Common myeloid progenitor, CD34-positive (primary cell): ENCODE results near the gene GMNC. TPM values are rescaled to one million over a fixed set of nuclear protein-coding genes. Genes with fewer than 3 reads are reported as not detected.

ENCODE experiments used
- CTCF ChIA-PET: fragments of 350-600 bp; sonication (Branson Sonifier 250); formaldehyde crosslinking; loops from one replicate; lab custom pipeline; 2021; ENCODE audit warnings: antibody characterized with exemption; lab: Charles Lee
- POLR2A ChIA-PET: fragments of 350-600 bp; sonication (Branson Sonifier 250); formaldehyde crosslinking; loops from one replicate; lab custom pipeline; 2021; ENCODE audit warnings: antibody characterized with exemption; lab: Charles Lee
- DNase-seq, 3 donors: peaks; one replicate each; pipeline versions ENCODE4 v3.0.0 to v3.0.0-alpha.2; 2013
- H3K27ac ChIP-seq, 2 experiments: 1 replicate in 1 of 2; 2 replicates in 1 of 2; pipeline ENCODE4 v1.7.0; 2013; ENCODE audit warnings: inconsistent platforms in 2 of 2, low read length in 2 of 2, mild to moderate bottlenecking in 2 of 2, low read depth in 1 of 2, moderate library complexity in 1 of 2; ENCODE audit not compliant: severe bottlenecking in 2 of 2, insufficient read depth in 1 of 2, poor library complexity in 1 of 2
- H3K27me3 ChIP-seq, 5 experiments: replicated peaks in 2 of 5; 1 replicate in 3 of 5; 2 replicates in 2 of 5; pipeline versions ENCODE4 v1.6.1 to v1.7.0; 2013; ENCODE audit warnings: low read length in 4 of 5, mild to moderate bottlenecking in 2 of 5, moderate library complexity in 2 of 5, inconsistent platforms in 1 of 5; ENCODE audit not compliant: insufficient read depth in 5 of 5, control insufficient read depth in 4 of 5
- H3K36me3 ChIP-seq, 4 experiments: 1 replicate in 2 of 4; 2 replicates in 2 of 4; pipeline versions ENCODE4 v1.6.1 to v1.7.0; 2013; ENCODE audit warnings: low read length in 3 of 4, control low read depth in 1 of 4, mild to moderate bottlenecking in 1 of 4; ENCODE audit not compliant: control insufficient read depth in 4 of 4, insufficient read depth in 4 of 4
- H3K4me1 ChIP-seq, 4 experiments: 1 replicate in 3 of 4; 2 replicates in 1 of 4; pipeline versions ENCODE4 v1.6.1 to v1.7.1; 2013; ENCODE audit warnings: low read length in 3 of 4, mild to moderate bottlenecking in 3 of 4, control low read depth in 1 of 4, inconsistent platforms in 1 of 4, moderate library complexity in 1 of 4; ENCODE audit not compliant: control insufficient read depth in 4 of 4, insufficient read depth in 4 of 4; ENCODE audit errors: control extremely low read depth in 1 of 4
- H3K4me3 ChIP-seq, 7 experiments: 1 replicate in 4 of 7; 2 replicates in 3 of 7; pipeline versions ENCODE4 v1.5.1 to v1.7.0; 2013; ENCODE audit warnings: mild to moderate bottlenecking in 7 of 7, low read length in 6 of 7, moderate library complexity in 6 of 7, inconsistent platforms in 2 of 7, low read depth in 2 of 7, control low read depth in 1 of 7; ENCODE audit not compliant: insufficient read depth in 4 of 7, control insufficient read depth in 1 of 7; ENCODE audit errors: extremely low read depth in 1 of 7
- H3K9me3 ChIP-seq, 5 experiments: 1 replicate in 4 of 5; 2 replicates in 1 of 5; pipeline versions ENCODE4 v1.6.1 to v1.7.1; 2013; ENCODE audit warnings: low read length in 4 of 5, mild to moderate bottlenecking in 2 of 5, inconsistent platforms in 1 of 5, low read depth in 1 of 5, moderate library complexity in 1 of 5; ENCODE audit not compliant: control insufficient read depth in 4 of 5, insufficient read depth in 2 of 5; ENCODE audit errors: control extremely low read depth in 1 of 5
- WGBS: methylation state at CpG from one replicate; pipeline ENCODE4 v1.1.5; 2013; ENCODE audit not compliant: insufficient coverage; 5-methylcytosine and 5-hydroxymethylcytosine counted together
- polyA plus RNA-seq: library from polyadenylated mRNA; unstranded; fragments of 120-200 nt; gene quantifications from one replicate; pipeline ENCODE4 v1.2.1, GENCODE V29; 2013

Gene GMNC, protein sequence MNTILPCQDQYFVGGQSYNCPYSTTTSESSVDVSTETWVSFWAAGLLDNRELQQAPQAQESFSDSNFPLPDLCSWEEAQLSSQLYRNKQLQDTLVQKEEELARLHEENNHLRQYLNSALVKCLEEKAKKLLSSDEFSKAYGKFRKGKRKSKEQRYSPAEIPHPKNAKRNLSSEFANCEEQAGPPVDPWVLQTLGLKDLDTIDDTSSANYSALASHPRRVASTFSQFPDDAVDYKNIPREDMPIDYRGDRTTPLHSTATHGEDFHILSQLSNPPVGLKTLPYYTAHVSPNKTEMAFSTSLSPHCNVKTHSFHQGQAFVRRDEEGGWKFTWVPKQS
- not detected for polyA plus RNA-seq

DNA sequence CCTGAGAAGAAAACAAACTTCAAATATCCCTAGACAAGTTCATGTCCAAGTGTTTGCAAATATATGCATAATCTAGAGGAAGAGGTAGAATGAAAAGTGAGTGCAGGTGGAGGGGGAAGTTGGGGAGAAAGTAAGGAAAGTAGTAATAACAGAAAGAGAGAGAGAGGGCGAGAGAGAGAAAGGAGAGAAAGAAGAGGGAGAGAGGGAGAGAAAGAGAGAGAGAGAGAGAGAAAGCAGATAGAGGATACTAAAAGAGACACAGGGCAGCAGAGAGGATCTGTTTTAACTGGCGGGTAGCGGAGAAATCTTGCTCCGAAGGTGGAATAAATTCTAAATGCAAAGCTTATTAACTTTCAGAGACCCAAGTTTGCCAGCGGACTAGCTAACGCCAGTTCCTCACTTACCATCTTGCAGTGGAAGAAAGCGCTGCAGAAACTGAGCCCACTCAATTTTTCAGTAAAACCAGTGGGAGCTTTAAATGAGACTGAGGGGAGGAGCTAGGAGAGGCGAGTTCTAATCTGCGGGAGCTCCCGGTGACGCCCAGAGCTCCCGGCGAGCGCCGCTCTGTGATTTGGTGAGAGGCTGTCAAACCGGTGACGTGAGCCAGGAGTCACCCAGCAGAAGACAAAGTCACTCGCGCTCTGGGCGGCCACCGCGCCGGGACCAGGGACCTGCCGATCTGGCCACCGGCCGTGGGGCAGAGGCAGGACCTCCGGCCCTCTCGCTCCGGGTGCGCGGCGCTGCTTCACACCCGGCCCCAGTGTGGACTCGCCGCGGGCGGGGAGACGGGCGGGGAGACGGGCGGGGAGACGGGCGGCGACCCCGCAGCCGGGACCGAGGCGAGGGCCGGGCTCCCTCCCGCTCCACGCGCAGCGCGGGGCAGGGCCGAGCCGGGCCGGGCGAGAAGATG is at the start of gene GMNC:
Gene GMNC, minus strand, starts transcription at position 486 of the 910 bp plus-strand sequence. Its CDS starts 79 bp downstream, at position 407.
- H3K9me3 ChIP-seq = no peaks in the 10 kb centered on the region
- peaks cover 0 to 10% (median 6%) of the 10 kb centered on the region in 4 experiments for H3K4me1 ChIP-seq
- H3K27ac ChIP-seq = no peak within 1 kb of the TSS
- H3K4me3 ChIP-seq = peak within 1 kb of the TSS; percentile 6 to 72 (median 57)
- DNase-seq = peak; percentile 35 to 66 (median 61)
- CTCF ChIA-PET = interaction anchor here (0.8 to 1.7 kb wide), 3 partner anchors 22 to 189 kb away, joined by 3 to 5 read pairs (median 5); no protein-coding TSS in a partner anchor
- H3K27me3 ChIP-seq = peaks cover 9 to 62% (median 44%) of the 10 kb centered on the region in 5 experiments
- POLR2A ChIA-PET = no interaction called here
- H3K36me3 ChIP-seq = no peaks in the 10 kb centered on the region
- 4% methylated on average over 56 of the region's 58 CpGs for WGBS

DNA sequence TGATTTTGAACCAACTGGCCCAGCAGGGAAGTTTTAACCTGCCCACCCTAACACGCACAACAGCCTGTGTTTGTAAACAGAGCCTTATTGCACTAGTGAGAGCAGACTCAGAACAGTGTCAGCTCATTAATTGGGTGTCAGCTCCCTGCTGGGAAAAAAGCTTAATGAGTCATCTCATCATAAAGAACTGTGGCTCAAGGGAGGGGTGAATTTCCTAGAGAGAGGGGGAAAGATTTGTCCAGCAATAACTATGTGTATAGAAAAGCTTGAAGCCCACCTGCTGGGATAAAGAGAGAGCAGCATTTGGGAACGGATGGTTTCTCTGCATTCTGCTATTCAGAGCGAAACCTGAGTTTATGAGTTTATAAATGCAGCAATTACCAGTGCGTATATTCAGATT is 48.9 kb upstream of the GMNC start:
- 100% methylated on average over 1 of the region's 4 CpGs for WGBS
- peaks cover 0 to 3% (median 0%) of the 10 kb centered on the region in 5 experiments for H3K9me3 ChIP-seq
- H3K36me3 ChIP-seq = no peaks in the 10 kb centered on the region
- no peaks in the 10 kb centered on the region for H3K4me1 ChIP-seq
- POLR2A ChIA-PET = no interaction called here
- H3K27ac ChIP-seq = no peak overlapping the region
- CTCF ChIA-PET = no interaction called here
- H3K27me3 ChIP-seq = peaks cover 0 to 11% (median 0%) of the 10 kb centered on the region in 5 experiments
- no peak overlapping the region for H3K4me3 ChIP-seq
- DNase-seq = no peak

GRCh38 chr3:190909908-190910307 is 47.4 kb upstream of the GMNC start:
- POLR2A ChIA-PET = no interaction called here
- CTCF ChIA-PET = no interaction called here
- no peak overlapping the region for H3K4me3 ChIP-seq
- H3K4me1 ChIP-seq = no peaks in the 10 kb centered on the region
- H3K9me3 ChIP-seq = peaks cover 0 to 3% (median 1%) of the 10 kb centered on the region in 5 experiments
- no peaks in the 10 kb centered on the region for H3K36me3 ChIP-seq
- 100% methylated on average over 3 of the region's 9 CpGs for WGBS
- DNase-seq = no peak
- no peak overlapping the region for H3K27ac ChIP-seq
- peaks cover 0 to 9% (median 0%) of the 10 kb centered on the region in 5 experiments for H3K27me3 ChIP-seq

- Histone ChIP-seq H3K4me3 (no peak overlapping the region), H3K27ac (no peak overlapping the region), H3K9me3 (peaks cover 0 to 9% (median 2%) of the 10 kb centered on the region in 5 experiments), H3K4me1 (no peaks in the 10 kb centered on the region), H3K27me3 (no peaks in the 10 kb centered on the region), H3K36me3 (no peaks in the 10 kb centered on the region)
- WGBS = no CpG with 5 or more reads among the region's 1 CpG
- no peak for DNase-seq
- POLR2A ChIA-PET = no interaction called here
- CTCF ChIA-PET = no interaction called here
Observed at GRCh38 chr3:190903156-190903555, 40.7 kb upstream of the GMNC start.

DNA sequence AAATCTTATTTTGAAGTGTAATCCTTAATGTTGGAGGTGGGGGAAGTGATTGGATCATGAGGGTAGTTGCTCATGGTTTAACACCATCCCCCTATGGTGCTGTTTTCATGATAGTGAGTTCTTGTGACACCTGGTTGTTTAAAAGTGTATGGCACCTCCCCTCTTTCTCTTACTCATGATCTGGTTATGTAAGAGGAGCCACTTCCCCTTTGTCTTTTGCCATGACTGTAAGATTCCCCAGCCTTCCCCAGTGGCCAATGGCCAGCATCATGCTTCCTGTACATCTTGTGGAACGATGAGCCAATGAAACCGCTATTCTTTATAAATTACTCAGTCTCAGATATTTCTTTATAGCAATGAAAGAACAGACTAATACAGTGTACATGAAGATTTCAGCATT is 39.8 kb upstream of the GMNC start:
- no CpG with 5 or more reads among the region's 2 CpGs for WGBS
- peaks cover 0 to 9% (median 2%) of the 10 kb centered on the region in 5 experiments for H3K9me3 ChIP-seq
- CTCF ChIA-PET = no interaction called here
- H3K4me3 ChIP-seq = no peak overlapping the region
- H3K36me3 ChIP-seq = no peaks in the 10 kb centered on the region
- H3K27me3 ChIP-seq = no peaks in the 10 kb centered on the region
- DNase-seq = peak in 2 of 3 donors; percentile 14 to 19
- H3K4me1 ChIP-seq = no peaks in the 10 kb centered on the region
- POLR2A ChIA-PET = no interaction called here
- H3K27ac ChIP-seq = no peak overlapping the region

- no peak for DNase-seq
- H3K27me3 ChIP-seq = peaks cover 0 to 2% (median 0%) of the 10 kb centered on the region in 5 experiments
- no peaks in the 10 kb centered on the region for H3K36me3 ChIP-seq
- ChIA-PET POLR2A (no interaction called here), CTCF (no interaction called here)
- peaks cover 0 to 8% (median 0%) of the 10 kb centered on the region in 5 experiments for H3K9me3 ChIP-seq
- WGBS = 79% methylated on average over 2 of the region's 4 CpGs
- no peak overlapping the region for H3K27ac ChIP-seq
- no peak overlapping the region for H3K4me3 ChIP-seq
- H3K4me1 ChIP-seq = no peaks in the 10 kb centered on the region
Observed at GRCh38 chr3:190892395-190892902, 30.0 kb upstream of the GMNC start.
